CD4-positive, alpha-beta T cell treated with Interleukin-21 for 1 hour (primary cell): ENCODE data around the gene ANKUB1.
"Not testable (repeated sequence)": the region's sequence is repeated elsewhere in the genome, so short reads cannot be mapped to it uniquely, and the experiment has no call there.

ENCODE experiments used
- DNase-seq: peaks from one replicate; pipeline ENCODE4 v3.0.0-alpha.2; 2020

ANKUB1 gene

GRCh38 chr3:149792452-149793270 is at the start of gene ANKUB1:
Gene ANKUB1 (minus strand): TSS chr3:149792554. CDS start chr3:149792366, 188 bp downstream.
- no peak for DNase-seq

GRCh38 chr3:149839896-149840295 is 47.5 kb upstream of the ANKUB1 start:
- no peak for DNase-seq

- not testable (repeated sequence) for DNase-seq
These were observed 47.1 kb upstream of the ANKUB1 start for GRCh38 chr3:149839469-149839868.

- not testable (repeated sequence) for DNase-seq
These were observed 46.1 kb upstream of the ANKUB1 start for GRCh38 chr3:149838491-149838890.

GRCh38 chr3:149833241-149833640 is 40.9 kb upstream of the ANKUB1 start:
- no peak for DNase-seq

- no peak for DNase-seq
These were observed 39.7 kb upstream of the ANKUB1 start for GRCh38 chr3:149832086-149832485.

- no peak for DNase-seq
These were observed 39.0 kb upstream of the ANKUB1 start for GRCh38 chr3:149831321-149831720.

GRCh38 chr3:149830902-149831301 is 38.5 kb upstream of the ANKUB1 start:
- no peak for DNase-seq

GRCh38 chr3:149829631-149830030 is 37.3 kb upstream of the ANKUB1 start:
- not testable (repeated sequence) for DNase-seq

- DNase-seq = no peak
These were observed 36.0 kb upstream of the ANKUB1 start for GRCh38 chr3:149828390-149828789.

GRCh38 chr3:149826636-149827035 is 34.3 kb upstream of the ANKUB1 start:
- DNase-seq = no peak

GRCh38 chr3:149820183-149820582 is 27.8 kb upstream of the ANKUB1 start:
- DNase-seq = no peak

GRCh38 chr3:149819432-149819831 is 27.1 kb upstream of the ANKUB1 start:
- no peak for DNase-seq

- no peak for DNase-seq
These were observed 24.6 kb upstream of the ANKUB1 start for GRCh38 chr3:149816986-149817385.

GRCh38 chr3:149816311-149816710 is 24.0 kb upstream of the ANKUB1 start:
- no peak for DNase-seq

- no peak for DNase-seq
These were observed 23.4 kb upstream of the ANKUB1 start for GRCh38 chr3:149815728-149816127.

GRCh38 chr3:149815321-149815720 is 23.0 kb upstream of the ANKUB1 start:
- no peak for DNase-seq

GRCh38 chr3:149813367-149814281 is 21.3 kb upstream of the ANKUB1 start:
- peak; percentile 21 for DNase-seq

- peak; percentile 92 for DNase-seq
These were observed 20.4 kb upstream of the ANKUB1 start, which contains the start of gene RNF13 for GRCh38 chr3:149812606-149813366. Gene RNF13 (plus strand): TSS chr3:149813215. CDS start chr3:149846027, 32,812 bp downstream.

- no peak for DNase-seq
These were observed 19.8 kb upstream of the ANKUB1 start for GRCh38 chr3:149812165-149812605.

- no peak for DNase-seq
These were observed 18.5 kb upstream of the ANKUB1 start for GRCh38 chr3:149810846-149811245.

- no peak for DNase-seq
These were observed 17.3 kb upstream of the ANKUB1 start for GRCh38 chr3:149809699-149810098.
